ENCODE measurements around the gene DNAH14. TPM values are rescaled to one million over a fixed set of nuclear protein-coding genes. Genes with fewer than 3 reads are reported as not detected.

Gene DNAH14
- total RNA-seq, 1 experiment from 2014 or later: 39.7 TPM

DNA sequence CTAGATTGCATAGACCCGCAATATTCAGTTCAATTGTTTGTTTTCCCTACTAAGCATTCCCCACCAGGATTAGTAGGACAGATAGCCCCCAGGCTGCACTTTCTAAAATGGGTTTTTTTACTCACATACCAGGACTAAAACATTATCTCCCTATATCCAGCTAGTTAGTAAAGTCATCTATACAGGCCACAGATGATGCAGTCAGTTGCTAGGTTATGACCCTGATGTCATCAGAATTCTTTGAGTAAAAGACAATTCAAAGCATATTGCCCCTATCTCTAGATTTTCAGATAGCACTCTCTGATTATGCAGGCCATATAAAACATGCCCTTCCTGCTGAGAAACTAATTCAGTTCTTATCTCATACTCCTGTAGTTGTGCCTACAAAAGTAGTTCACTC, 294.8 kb downstream of the DNAH14 start:
- no CpG with 5 or more reads among the region's 1 CpG for WGBS (ENCODE audit: extremely low coverage, insufficient read length, low lambda C conversion rate)
- H3K4me2 ChIP-seq (ENCODE audit: insufficient read depth, insufficient read length, low read length): no peak overlapping the region

More for the DNA sequence above, 294.8 kb downstream of the DNAH14 start:
- H3K79me2 ChIP-seq (ENCODE audit: insufficient read depth, low read length): no peaks in the 10 kb centered on the region
- TF ChIP-seq, protein P1, sequence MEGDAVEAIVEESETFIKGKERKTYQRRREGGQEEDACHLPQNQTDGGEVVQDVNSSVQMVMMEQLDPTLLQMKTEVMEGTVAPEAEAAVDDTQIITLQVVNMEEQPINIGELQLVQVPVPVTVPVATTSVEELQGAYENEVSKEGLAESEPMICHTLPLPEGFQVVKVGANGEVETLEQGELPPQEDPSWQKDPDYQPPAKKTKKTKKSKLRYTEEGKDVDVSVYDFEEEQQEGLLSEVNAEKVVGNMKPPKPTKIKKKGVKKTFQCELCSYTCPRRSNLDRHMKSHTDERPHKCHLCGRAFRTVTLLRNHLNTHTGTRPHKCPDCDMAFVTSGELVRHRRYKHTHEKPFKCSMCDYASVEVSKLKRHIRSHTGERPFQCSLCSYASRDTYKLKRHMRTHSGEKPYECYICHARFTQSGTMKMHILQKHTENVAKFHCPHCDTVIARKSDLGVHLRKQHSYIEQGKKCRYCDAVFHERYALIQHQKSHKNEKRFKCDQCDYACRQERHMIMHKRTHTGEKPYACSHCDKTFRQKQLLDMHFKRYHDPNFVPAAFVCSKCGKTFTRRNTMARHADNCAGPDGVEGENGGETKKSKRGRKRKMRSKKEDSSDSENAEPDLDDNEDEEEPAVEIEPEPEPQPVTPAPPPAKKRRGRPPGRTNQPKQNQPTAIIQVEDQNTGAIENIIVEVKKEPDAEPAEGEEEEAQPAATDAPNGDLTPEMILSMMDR (conservative IDR thresholded peaks at IDR 0.05): no peak
- no peak overlapping the region for H3K56ac ChIP-seq (ENCODE audit: insufficient read length, low read depth, low read length)
- no peaks in the 10 kb centered on the region; the same call in 1 of the 2 replicates for H3K4me1 ChIP-seq (ENCODE audit: insufficient read depth, low read length)
- Mint-ChIP-seq H3K9me3 (peaks cover 2 to 9% of the 10 kb centered on the region in 2 experiments; a peak in 4 of 5 replicates), H3K4me1 (peaks cover 0 to 2% of the 10 kb centered on the region in 2 experiments; a peak in 1 of 4 replicates), H3K27ac (no peak overlapping the region), H3K4me3 (no peak overlapping the region), H3K36me3 (ENCODE audit: insufficient read depth in 1 of 3, low read depth in 3 of 3) (no peaks in the 10 kb centered on the region; a peak in 2 of 7 replicates), H3K27me3 (ENCODE audit: low read depth) (no peaks in the 10 kb centered on the region; the same call in 1 of the 2 replicates)
- no peak overlapping the region for H3K14ac ChIP-seq (ENCODE audit: insufficient read depth, low read length)
- no peak overlapping the region for H2BK5ac ChIP-seq (ENCODE audit: insufficient read length, low read length)
- no peak overlapping the region for H2BK20ac ChIP-seq (ENCODE audit: low read depth, low read length, poor library complexity, severe bottlenecking)
- H2AFZ ChIP-seq (ENCODE audit: low read length): no peak overlapping the region
- H4K8ac ChIP-seq (replicated peaks; ENCODE audit: insufficient read length, low read depth, low read length): no peak overlapping the region
- no peak overlapping the region for H3K18ac ChIP-seq (ENCODE audit: insufficient read length, low read depth, low read length)
- H3K23ac ChIP-seq (ENCODE audit: insufficient read length, low read depth, low read length): no peak overlapping the region
- no peak overlapping the region for H3K27ac ChIP-seq (ENCODE audit: insufficient read length, low read depth, low read length)
- no peaks in the 10 kb centered on the region for H3K27me3 ChIP-seq (ENCODE audit: insufficient read depth, low read length)
- no peaks in the 10 kb centered on the region for H3K9me3 ChIP-seq (ENCODE audit: control insufficient read depth, low read depth, low read length)
- H4K5ac ChIP-seq (ENCODE audit: insufficient read length, low read depth, low read length): no peak overlapping the region
- H3K9ac ChIP-seq (ENCODE audit: extremely low read depth, insufficient read length, low read length): no peak overlapping the region
- no peak for DNase-seq
- no peaks in the 10 kb centered on the region for H4K20me1 ChIP-seq (ENCODE audit: control insufficient read depth, insufficient read depth, insufficient read length)
- no peak overlapping the region for H2BK120ac ChIP-seq (ENCODE audit: low read depth, low read length, poor library complexity, severe bottlenecking)
- H2BK12ac ChIP-seq (ENCODE audit: insufficient read length, low read depth, low read length): no peak overlapping the region
- H3K4ac ChIP-seq (ENCODE audit: low read depth, low read length): no peak overlapping the region
- no peak overlapping the region for H2BK15ac ChIP-seq (ENCODE audit: low read depth, low read length)
- no peaks in the 10 kb centered on the region for H3K79me1 ChIP-seq (ENCODE audit: insufficient read depth, low read depth, low read length, poor library complexity, severe bottlenecking)
- H2AK5ac ChIP-seq (ENCODE audit: insufficient read length, low read length): no peak overlapping the region
- no peak overlapping the region for H4K91ac ChIP-seq (ENCODE audit: insufficient read length, low read depth, low read length)
- H3T11ph ChIP-seq (ENCODE audit: low read length): no peak overlapping the region
- H3K23me2 ChIP-seq (ENCODE audit: insufficient read length, low read depth, low read length, poor library complexity, severe bottlenecking): no peaks in the 10 kb centered on the region
